HCT116 (cell line): ENCODE data around the gene SERPIND1. TPM values are rescaled to one million over a fixed set of nuclear protein-coding genes. Genes with fewer than 3 reads are reported as not detected.

Experiments used
- ATAC-seq: fragments of 200-7000 bp; cut with Tn5 transposase; 2 replicates; pipeline ENCODE4 v1.9.1; 2020; ENCODE audit warnings: mild to moderate bottlenecking, moderate library complexity
- BruUV-seq: library from RNA; stranded (reverse); fragments of 400-500 nt; replicated peaks from 2 replicates; lab custom pipeline; 2021; lab: Mats Ljungman, UMichigan
- CTCF ChIA-PET: fragments of 300-600 bp; sonication (Branson Sonifier 250); formaldehyde crosslinking; loops from one replicate; lab custom pipeline; 2021; ENCODE audit warnings: antibody characterized with exemption; lab: Charles Lee
- POLR2A ChIA-PET: fragments of 300-600, 350-600 bp; sonication (Branson Sonifier 250); formaldehyde crosslinking; loops from one replicate; lab custom pipeline; 2021; ENCODE audit warnings: antibody characterized with exemption; lab: Charles Lee
- RAD21 ChIA-PET, 2 experiments: fragments of 300-600 bp; sonication (Branson Sonifier 250); formaldehyde crosslinking; loops; one replicate each; lab custom pipeline; 2023; ENCODE audit warnings: low total read pairs in 2 of 2; ENCODE audit not compliant: uncharacterized antibody in 2 of 2, unreplicated experiment in 2 of 2, low non-redundant PET in 1 of 2; lab: Charles Lee
- DNase-seq: peaks from one replicate; pipeline ENCODE4 v3.0.0-alpha.2; 2010; ENCODE audit warnings: low read depth, low spot score
- H2AFZ ChIP-seq: fragments of 200-600 bp; shearing (Covaris generic), sonication (generic); 2 replicates; pipeline ENCODE4 v1.6.1; 2017; ENCODE audit warnings: low read depth, mixed run types, mixed read lengths, antibody characterized with exemption, low read length; ENCODE audit not compliant: poor library complexity, severe bottlenecking
- H3K27ac ChIP-seq: 2 replicates; pipeline ENCODE4 v1.5.1; 2012; ENCODE audit warnings: low read depth, low read length
- H3K27me3 ChIP-seq: fragments of 200-600 bp; sonication (generic); 2 replicates; pipeline ENCODE4 v1.6.1; 2016; ENCODE audit warnings: mixed run types, low read length, mixed read lengths; ENCODE audit not compliant: insufficient read depth
- H3K36me3 ChIP-seq, 2 experiments: fragments of 200-500 bp in 1 of 2; fragments of 200-600 bp in 1 of 2; sonication (Bioruptor generic) in 1 of 2; sonication (generic) in 1 of 2; 2 replicates each; pipeline versions ENCODE4 v1.5.1 to v1.6.1; 2014 to 2016; ENCODE audit warnings: low read length in 2 of 2, inconsistent platforms in 1 of 2, mixed read lengths in 1 of 2, mixed run types in 1 of 2; ENCODE audit not compliant: insufficient read depth in 2 of 2, control insufficient read depth in 1 of 2
- H3K4me1 ChIP-seq, 2 experiments: fragments of 200-600 bp in 1 of 2; sonication (generic) in 1 of 2; 2 replicates each; pipeline versions ENCODE4 v1.5.1 to v1.6.1; 2012 to 2017; ENCODE audit warnings: low read length in 2 of 2, inconsistent platforms in 1 of 2, mild to moderate bottlenecking in 1 of 2, mixed read lengths in 1 of 2, mixed run types in 1 of 2, moderate library complexity in 1 of 2; ENCODE audit not compliant: insufficient read depth in 2 of 2, control insufficient read depth in 1 of 2
- H3K4me2 ChIP-seq: fragments of 200-600 bp; sonication (generic); 2 replicates; pipeline ENCODE4 v1.6.1; 2017; ENCODE audit warnings: mixed run types, low read length, mixed read lengths
- H3K4me3 ChIP-seq, 2 experiments: fragments of 200-600 bp in 1 of 2; sonication (generic) in 1 of 2; replicated peaks in 1 of 2; 2 replicates each; pipeline ENCODE4 v1.5.1; 2011 to 2016; ENCODE audit warnings: low read length in 2 of 2, control low read depth in 1 of 2, low read depth in 1 of 2, mild to moderate bottlenecking in 1 of 2, mixed read lengths in 1 of 2, mixed run types in 1 of 2
- H3K79me2 ChIP-seq: fragments of 200-600 bp; sonication (generic); 2 replicates; pipeline ENCODE4 v1.6.1; 2017; ENCODE audit warnings: mild to moderate bottlenecking, mixed run types, low read length, moderate library complexity, mixed read lengths; ENCODE audit not compliant: insufficient read depth
- H3K9ac ChIP-seq: fragments of 200-600 bp; sonication (generic); 2 replicates; pipeline ENCODE4 v1.6.1; 2016; ENCODE audit warnings: low read length, mixed read lengths
- H3K9me2 ChIP-seq: fragments of 200-600 bp; sonication (generic), shearing (Covaris generic); 2 replicates; pipeline ENCODE4 v1.6.1; 2017; ENCODE audit warnings: mixed run types, mild to moderate bottlenecking, moderate library complexity; ENCODE audit not compliant: insufficient read depth
- H3K9me3 ChIP-seq, 2 experiments: fragments of 200-500 bp in 1 of 2; fragments of 200-600 bp in 1 of 2; sonication (Bioruptor generic) in 1 of 2; sonication (generic) in 1 of 2; 2 replicates each; pipeline ENCODE4 v1.6.1; 2014 to 2017; ENCODE audit warnings: low read length in 2 of 2, mixed read lengths in 2 of 2, inconsistent platforms in 1 of 2, low read depth in 1 of 2, mild to moderate bottlenecking in 1 of 2, mixed run types in 1 of 2, moderate library complexity in 1 of 2; ENCODE audit not compliant: control insufficient read depth in 1 of 2, insufficient read depth in 1 of 2
- H4K20me1 ChIP-seq: fragments of 200-600 bp; sonication (generic), shearing (Covaris generic); 2 replicates; pipeline ENCODE4 v1.6.1; 2017; ENCODE audit warnings: mixed run types, mild to moderate bottlenecking, moderate library complexity; ENCODE audit not compliant: insufficient read depth
- CTCF ChIP-seq, 3 experiments: fragments of 200-600 bp in 1 of 3; sonication (generic) in 1 of 3; IDR thresholded peaks in 2 of 3; conservative IDR thresholded peaks in 1 of 3; 2 replicates each; pipeline ENCODE4 v1.5.1; 2012 to 2017; ENCODE audit warnings: low read depth in 2 of 3, low read length in 2 of 3, antibody characterized with exemption in 1 of 3, borderline replicate concordance in 1 of 3, control low read depth in 1 of 3, mild to moderate bottlenecking in 1 of 3, mixed read lengths in 1 of 3, mixed run types in 1 of 3, moderate library complexity in 1 of 3; ENCODE audit not compliant: insufficient read depth in 1 of 3
- EGR1 ChIP-seq: IDR thresholded peaks from 2 replicates; pipeline ENCODE4 v1.6.1; 2012; ENCODE audit warnings: low read depth
- ELF1 ChIP-seq: IDR thresholded peaks from 2 replicates; pipeline ENCODE4 v1.6.1; 2012; ENCODE audit warnings: low read depth, borderline replicate concordance
- MAX ChIP-seq: IDR thresholded peaks from 2 replicates; pipeline ENCODE4 v1.6.1; 2012
- POLR2A ChIP-seq: IDR thresholded peaks from 2 replicates; pipeline ENCODE4 v1.7.0; 2011; ENCODE audit warnings: borderline replicate concordance; ENCODE audit not compliant: insufficient read depth, insufficient read length; ENCODE audit errors: extremely low read depth
- RAD21 ChIP-seq: IDR thresholded peaks from 2 replicates; pipeline ENCODE4 v1.6.1; 2012; ENCODE audit warnings: low read depth, mild to moderate bottlenecking
- TCF7L2 ChIP-seq: IDR thresholded peaks from 2 replicates; pipeline ENCODE4 v1.7.0; 2011; ENCODE audit warnings: borderline replicate concordance, inconsistent platforms; ENCODE audit not compliant: insufficient read depth, insufficient read length; ENCODE audit errors: extremely low read depth
- YY1 ChIP-seq: IDR thresholded peaks from 2 replicates; pipeline ENCODE4 v1.6.1; 2011; ENCODE audit warnings: low read length, low read depth, moderate library complexity, mild to moderate bottlenecking; ENCODE audit not compliant: insufficient replicate concordance; ENCODE audit errors: extremely low read depth
- ZBTB33 ChIP-seq: IDR thresholded peaks from 2 replicates; pipeline ENCODE4 v1.6.1; 2011; ENCODE audit warnings: mild to moderate bottlenecking, low read length, moderate library complexity; ENCODE audit not compliant: insufficient replicate concordance; ENCODE audit errors: extremely low read depth
- ZFX ChIP-seq: fragments of 450-650 bp; IDR thresholded peaks from 2 replicates; pipeline ENCODE4 v1.6.1; 2017
- intact Hi-C: fragments of 100-400 bp; cut with micrococcal nuclease; formaldehyde crosslinking; loops from 2 replicates; pipeline ENCODE4 v1.10.0; 2022
- total RNA-seq: library from RNA; stranded (reverse); gene quantifications from one replicate; pipeline ENCODE4 v1.2.1, GENCODE V29; 2021; ENCODE audit not compliant: unreplicated experiment

SERPIND1 gene
- total RNA-seq, 1 experiment from 2014 or later, result 0.25 TPM

- TF ChIP-seq ZBTB33 (no peak), YY1 (no peak), ZFX (no peak), MAX (no peak)
- TF ChIP-seq, all 23 proteins: peak for 0
Measured at GRCh38 chr22:20808844-20809243, 34.9 kb downstream of the SERPIND1 start (continued).

GRCh38 chr22:20809538-20810185, 35.7 kb downstream of the SERPIND1 start:
- Histone ChIP-seq H3K9me2 (no peaks in the 10 kb centered on the region), H3K27ac (no peak overlapping the region), H2AFZ (no peak overlapping the region), H3K4me3 (no peak overlapping the region), H3K4me2 (no peak overlapping the region), H3K27me3 (no peaks in the 10 kb centered on the region), H3K79me2 (no peaks in the 10 kb centered on the region), H3K36me3 (peaks cover 6 to 9% of the 10 kb centered on the region in 2 experiments; a peak in 3 of 4 replicates), H3K9me3 (no peaks in the 10 kb centered on the region), H3K4me1 (peaks cover 10 to 23% of the 10 kb centered on the region in 2 experiments), H4K20me1 (no peaks in the 10 kb centered on the region), H3K9ac (no peak overlapping the region)
- no TSS peak for BruUV-seq
- ChIA-PET RAD21 (no interaction called here), POLR2A (no interaction called here), CTCF (no interaction called here)
- intact Hi-C loops, result no loop called here
- no peak for TF ChIP-seq POLR2A
- TF ChIP-seq TCF7L2, result no peak
- TF ChIP-seq ELF1, result no peak
- TF ChIP-seq EGR1, result no peak
- no peak for TF ChIP-seq CTCF (IDR thresholded peaks at IDR 0.05 in 2 of 3, conservative IDR thresholded peaks at IDR 0.05 in 1 of 3; ENCODE audit: borderline replicate concordance in 1 of 3, insufficient read depth in 1 of 3, low read depth in 2 of 3, low read length in 2 of 3)
- TF ChIP-seq MAX, result no peak
- no peak for TF ChIP-seq RAD21
- ATAC-seq, result no peak
- no peak for DNase-seq
